Mucosa of descending colon (tissue), 3 donors: ENCODE data around the gene GCNT2. TPM values are rescaled to one million over a fixed set of nuclear protein-coding genes. Genes with fewer than 3 reads are reported as not detected.
A peak's percentile ranks its signal among the peaks of the same experiment; 100 is the strongest.
"Not testable (repeated sequence)": the region's sequence is repeated elsewhere in the genome, so short reads cannot be mapped to it uniquely, and the experiment has no call there.

Experiments
- ATAC-seq: fragments of 200-7000 bp; cut with Tn5 transposase; one replicate; pipeline ENCODE4 v1.9.1; 2020; ENCODE audit warnings: mild to moderate bottlenecking, moderate library complexity
- DNase-seq, 3 donors: peaks; one replicate each; pipeline ENCODE4 v3.0.0-alpha.2; 2020
- H3K36me3 ChIP-seq: fragments of 200-600 bp; one replicate; pipeline ENCODE4 v1.8.0; 2021; ENCODE audit warnings: low read depth, mild to moderate bottlenecking
- H3K4me1 ChIP-seq: fragments of 200-600 bp; one replicate; pipeline ENCODE4 v1.8.0; 2021; ENCODE audit warnings: low read depth, mild to moderate bottlenecking
- H3K4me3 ChIP-seq: fragments of 200-600 bp; one replicate; pipeline ENCODE4 v1.8.0; 2021; ENCODE audit warnings: mild to moderate bottlenecking
- H3K9me3 ChIP-seq: fragments of 200-600 bp; one replicate; pipeline ENCODE4 v1.8.0; 2021; ENCODE audit warnings: mild to moderate bottlenecking
- CTCF ChIP-seq: fragments of 200-600 bp; IDR thresholded peaks from one replicate; pipeline ENCODE4 v1.8.0; 2022; ENCODE audit warnings: antibody characterized with exemption, mild to moderate bottlenecking
- intact Hi-C, 2 donors: fragments of 100-400 bp; cut with DNase I in 1 of 2; cut with micrococcal nuclease in 1 of 2; formaldehyde crosslinking; loops; one replicate each; pipeline versions ENCODE4 v1.11.0 to v1.11.1; 2022; cut with DNase I, micrococcal nuclease
- total RNA-seq, 3 donors: library from RNA; stranded (reverse); fragmentation: NEBNext Ultra II Directional in 2 of 3; extraction: Animal tissue kit (Norgen Biotek cat#: 25700) in 2 of 3; gene quantifications; one replicate each; pipeline versions ENCODE4 v1.2.1 to v1.2.4, GENCODE V29; 2021 to 2023
- donor health status: DM: no; HTN: no; CAD: no; lungs with moderate emphysema.
- donor health status: DM: no; HTN: no; CAD: no.
- donor health status: DM: no; HTN: yes; CAD: no.

The GCNT2 gene
- total RNA-seq, 3 donors from 2014 or later = 11.7 to 22.3 (median 19.8) TPM

GRCh38 chr6:10578723-10579122 lies 57.6 kb downstream of the GCNT2 start:
- DNase-seq = no peak
- H3K4me3 ChIP-seq = no peak overlapping the region
- TF ChIP-seq CTCF = no peak
- intact Hi-C loops = no loop called here
- no peaks in the 10 kb centered on the region for H3K9me3 ChIP-seq
- no peaks in the 10 kb centered on the region for H3K4me1 ChIP-seq
- H3K36me3 ChIP-seq = no peaks in the 10 kb centered on the region
- no peak for ATAC-seq

- no peak for TF ChIP-seq CTCF
- Histone ChIP-seq H3K4me1 (no peaks in the 10 kb centered on the region), H3K36me3 (no peaks in the 10 kb centered on the region), H3K9me3 (no peaks in the 10 kb centered on the region), H3K4me3 (no peak overlapping the region)
- DNase-seq (no peak), ATAC-seq (no peak)
- intact Hi-C loops = no loop called here
Observed at GRCh38 chr6:10579803-10580202, 58.7 kb downstream of the GCNT2 start.

- ATAC-seq (no peak), DNase-seq (no peak)
- intact Hi-C loops = no loop called here
- Histone ChIP-seq H3K36me3 (no peaks in the 10 kb centered on the region), H3K9me3 (no peaks in the 10 kb centered on the region), H3K4me1 (no peaks in the 10 kb centered on the region), H3K4me3 (no peak overlapping the region)
- TF ChIP-seq CTCF = no peak
Observed at GRCh38 chr6:10580570-10580969, 59.4 kb downstream of the GCNT2 start.

GRCh38 chr6:10581402-10581801 lies 60.3 kb downstream of the GCNT2 start:
- H3K4me1 ChIP-seq, H3K4me3 ChIP-seq, intact Hi-C loops, ATAC-seq, DNase-seq, H3K9me3 ChIP-seq, H3K36me3 ChIP-seq: not testable (repeated sequence)

GRCh38 chr6:10582774-10583508 lies 61.8 kb downstream of the GCNT2 start:
- peak; percentile 54 for ATAC-seq
- no peak for DNase-seq
- TF ChIP-seq CTCF = no peak
- Histone ChIP-seq H3K4me3 (no peak overlapping the region), H3K9me3 (no peaks in the 10 kb centered on the region), H3K4me1 (no peaks in the 10 kb centered on the region), H3K36me3 (no peaks in the 10 kb centered on the region)
- intact Hi-C loops = no loop called here

GRCh38 chr6:10583509-10583901 lies 62.4 kb downstream of the GCNT2 start:
- intact Hi-C loops = no loop called here

More at GRCh38 chr6:10583509-10583901, 62.4 kb downstream of the GCNT2 start:
- TF ChIP-seq CTCF = no peak
- Histone ChIP-seq H3K4me3 (no peak overlapping the region), H3K4me1 (no peaks in the 10 kb centered on the region), H3K36me3 (no peaks in the 10 kb centered on the region), H3K9me3 (no peaks in the 10 kb centered on the region)
- DNase-seq (no peak), ATAC-seq (peak; percentile 11)
